Measurements from ENCODE around the gene ATXN7L3. TPM values are rescaled to one million over a fixed set of nuclear protein-coding genes. Genes with fewer than 3 reads are reported as not detected.

The ATXN7L3 gene
- total RNA-seq, 2 experiments from 2014 or later = 63.4 to 69.7 TPM

DNA sequence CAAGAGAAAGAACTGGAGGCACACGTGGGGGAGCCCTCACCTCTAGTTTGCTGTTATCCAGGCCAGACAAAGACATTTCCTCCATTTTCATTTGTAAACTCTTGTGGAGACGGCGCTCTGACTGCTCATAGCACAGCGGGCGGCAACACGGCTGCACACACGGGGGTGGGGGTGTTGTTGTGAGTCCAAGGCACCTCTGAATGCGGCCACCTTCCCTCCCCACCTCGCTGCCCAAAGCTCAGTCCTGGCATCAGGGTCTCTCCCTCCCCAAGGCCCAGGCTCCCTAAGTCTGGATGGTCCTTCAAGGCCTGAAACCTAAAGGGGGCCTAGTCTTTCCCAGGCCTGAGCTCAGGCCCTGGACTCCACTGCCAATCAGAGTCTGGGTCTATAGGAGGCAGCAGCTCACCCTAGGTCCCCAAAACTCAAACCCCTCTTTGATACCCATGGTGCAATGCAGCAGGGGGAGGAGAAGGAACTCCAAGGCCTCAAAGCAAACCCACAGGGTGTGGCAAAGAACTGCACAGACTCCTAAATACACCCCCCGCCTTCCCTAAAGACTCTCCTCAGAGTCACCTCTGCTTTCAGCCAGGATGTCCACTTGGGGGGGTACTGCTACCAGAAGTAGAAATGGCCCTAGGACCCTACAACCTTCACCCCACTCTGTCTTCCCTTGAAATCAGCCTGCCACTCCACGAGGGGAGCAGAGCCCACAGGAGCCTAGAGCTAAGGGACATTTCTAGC, 1.5 kb downstream of the ATXN7L3 start:
- peak; percentile 65 for DNase-seq
- Mint-ChIP-seq H3K9me3 (no peaks in the 10 kb centered on the region), H3K27me3 (no peaks in the 10 kb centered on the region), H3K36me3 (peaks cover 22% of the 10 kb centered on the region), H3K4me3 (peak overlapping the region; percentile 81), H3K4me1 (ENCODE audit: low read depth) (peaks cover 27% of the 10 kb centered on the region), H3K27ac (peak overlapping the region; percentile 87)
- intact Hi-C loops (cut with micrococcal nuclease) = no loop called here
- ChIA-PET POLR2A (interaction anchor here (1.2 to 3.2 kb wide), 2 partner anchors 10 to 12 kb away, joined by 6 to 22 read pairs; partner anchors contain the start of gene TMUB2), CTCF (interaction anchor here (0.7 to 6.3 kb wide), 7 partner anchors 12 to 163 kb away, joined by 3 to 54 read pairs (median 4); partner anchors contain the start of gene TMUB2)

DNA sequence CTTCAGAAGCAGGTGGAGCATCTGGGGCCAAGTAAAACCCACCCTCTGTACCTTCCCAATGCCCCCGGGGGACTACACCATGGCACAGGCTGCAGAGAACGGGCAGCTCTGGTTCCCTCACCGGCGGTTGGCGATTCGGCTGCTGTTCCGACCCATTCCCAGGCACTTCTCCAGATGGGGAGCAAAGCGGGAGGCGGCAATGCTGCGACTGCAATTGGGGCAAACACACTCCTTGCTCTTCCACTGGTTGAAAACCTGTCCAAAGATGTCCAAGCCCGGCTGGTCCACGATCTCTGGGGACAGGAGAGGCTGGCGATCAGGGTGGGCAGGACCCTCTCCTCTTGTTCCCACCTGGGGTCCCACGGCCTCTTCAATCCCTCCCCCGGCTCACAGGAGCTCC, 2.6 kb downstream of the ATXN7L3 start:
- Mint-ChIP-seq H3K9me3 (no peaks in the 10 kb centered on the region), H3K27ac (peak overlapping the region; percentile 62), H3K4me3 (no peak overlapping the region), H3K4me1 (ENCODE audit: low read depth) (peaks cover 23% of the 10 kb centered on the region), H3K36me3 (peaks cover 24% of the 10 kb centered on the region), H3K27me3 (no peaks in the 10 kb centered on the region)
- DNase-seq = no peak
- intact Hi-C loops (cut with micrococcal nuclease) = no loop called here
- ChIA-PET POLR2A (interaction anchor here (0.6 to 3.2 kb wide), 2 partner anchors 9 to 151 kb away, joined by 3 to 22 read pairs; partner anchors contain the start of gene TMUB2), CTCF (interaction anchor here (6.3 kb wide), 1 partner anchor 14 kb away, joined by 54 read pairs; no protein-coding TSS in a partner anchor)

DNA sequence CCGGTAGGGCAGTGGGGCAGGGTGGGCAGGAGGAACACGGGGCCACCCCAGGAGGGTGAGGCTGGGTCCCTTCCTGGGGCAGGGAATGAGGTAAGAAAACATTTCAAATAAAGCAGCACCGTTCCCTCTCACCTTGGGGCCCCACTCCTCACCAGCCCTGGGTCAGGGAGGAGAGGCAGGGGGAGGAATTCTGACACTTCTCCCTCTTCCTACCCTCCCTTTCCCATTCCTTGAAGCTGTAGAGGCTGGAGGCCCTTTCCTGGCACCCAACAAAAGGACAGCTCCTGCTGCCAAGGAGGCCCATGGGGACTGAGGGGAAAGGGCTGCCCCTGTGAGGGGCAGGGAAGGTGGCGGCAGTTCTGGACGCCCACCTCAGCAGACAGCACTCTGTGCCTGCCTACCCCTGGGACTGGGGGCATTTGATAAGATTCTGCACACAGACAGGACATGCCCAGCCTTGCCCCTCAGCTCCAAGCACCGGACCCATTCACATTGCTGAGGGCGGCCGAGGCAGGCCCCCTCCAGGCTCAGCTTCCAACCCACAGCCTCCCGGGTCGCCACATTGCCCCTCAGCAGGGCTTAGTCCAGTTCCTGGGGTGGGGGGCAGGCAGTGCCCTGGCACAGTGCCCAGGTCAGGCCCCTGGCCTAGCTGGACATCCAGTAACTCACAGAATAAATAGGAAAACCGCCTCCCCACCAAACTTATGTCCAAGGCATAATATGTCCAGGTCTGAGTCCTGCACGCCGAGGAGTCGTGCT, 6.2 kb downstream of the ATXN7L3 start:
- Mint-ChIP-seq H3K27ac (peak overlapping the region; percentile 30), H3K4me3 (no peak overlapping the region), H3K9me3 (no peaks in the 10 kb centered on the region), H3K4me1 (ENCODE audit: low read depth) (peaks cover 22% of the 10 kb centered on the region), H3K27me3 (no peaks in the 10 kb centered on the region), H3K36me3 (peaks cover 32% of the 10 kb centered on the region)
- POLR2A ChIA-PET = no interaction called here
- DNase-seq = no peak
- intact Hi-C loops (cut with micrococcal nuclease) = no loop called here
- CTCF ChIA-PET = no interaction called here

DNA sequence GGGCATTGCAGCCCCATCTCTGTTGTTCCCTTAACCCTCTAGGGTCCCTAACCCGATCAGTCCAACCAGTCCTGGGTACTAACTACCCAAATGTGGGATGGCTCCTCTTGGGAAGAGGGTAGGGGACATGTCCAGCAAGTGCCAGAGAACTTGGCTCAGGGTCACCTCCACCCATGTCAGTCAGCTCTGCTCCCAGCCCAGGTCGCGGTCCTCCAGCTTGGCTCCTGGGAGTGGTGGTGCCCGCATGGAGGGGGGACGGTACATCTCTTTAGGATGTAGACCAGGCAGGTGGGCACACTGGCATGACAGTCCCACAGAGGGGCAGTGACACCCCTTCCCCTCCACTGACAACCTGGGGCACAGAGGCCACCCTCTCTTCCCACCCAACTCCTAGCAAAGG, 6.9 kb downstream of the ATXN7L3 start:
- CTCF ChIA-PET = interaction anchor here (1.2 kb wide), 1 partner anchor 17 kb away, joined by 5 read pairs; no protein-coding TSS in a partner anchor
- no peak overlapping the region for H3K4me3 Mint-ChIP-seq
- POLR2A ChIA-PET = no interaction called here

DNA sequence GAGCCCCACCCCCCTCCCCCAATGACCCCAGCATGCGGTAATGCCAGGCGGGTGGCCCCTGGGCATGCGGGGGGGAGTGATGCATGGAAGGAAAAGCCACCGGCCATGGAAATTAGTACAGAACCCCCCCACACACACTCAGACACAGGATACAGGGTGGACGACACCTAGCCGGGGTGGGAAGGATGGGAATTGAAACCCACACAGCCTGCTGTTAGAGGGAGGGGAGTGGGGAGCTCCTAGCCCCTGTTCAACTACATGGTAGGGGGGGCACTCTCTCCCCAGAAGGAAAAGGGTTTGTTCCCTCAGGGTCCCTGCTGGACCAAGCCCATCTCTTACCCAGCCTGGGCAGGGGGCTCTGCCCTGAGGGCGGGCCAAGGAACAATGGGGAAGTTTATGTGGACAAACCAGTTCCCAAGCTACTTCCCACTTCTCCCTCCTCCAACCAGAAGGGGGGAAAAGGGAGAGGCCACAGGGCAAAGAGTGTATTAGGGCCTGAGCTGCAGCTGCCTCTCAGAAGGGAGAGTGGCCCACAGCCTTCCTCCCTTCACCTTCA, 7.7 kb downstream of the ATXN7L3 start:
- H3K4me3 Mint-ChIP-seq = no peak overlapping the region
- CTCF ChIA-PET = interaction anchor here (0.5 to 1.2 kb wide), 2 partner anchors 18 to 173 kb away, joined by 4 to 5 read pairs; no protein-coding TSS in a partner anchor
- H3K36me3 Mint-ChIP-seq = peaks cover 28% of the 10 kb centered on the region
- H3K4me1 Mint-ChIP-seq (ENCODE audit: low read depth) = peaks cover 18% of the 10 kb centered on the region
- no peaks in the 10 kb centered on the region for H3K27me3 Mint-ChIP-seq
- H3K9me3 Mint-ChIP-seq = no peaks in the 10 kb centered on the region
- H3K27ac Mint-ChIP-seq = no peak overlapping the region
- DNase-seq = no peak
- intact Hi-C loops (cut with micrococcal nuclease) = no loop called here
- POLR2A ChIA-PET = interaction anchor here (0.7 to 1.6 kb wide), 2 partner anchors 17 to 466 kb away, joined by 3 read pairs; no protein-coding TSS in a partner anchor

More for the DNA sequence above, 6.9 kb downstream of the ATXN7L3 start:
- H3K4me1 Mint-ChIP-seq (ENCODE audit: low read depth) = peaks cover 23% of the 10 kb centered on the region
- H3K27ac Mint-ChIP-seq = peak overlapping the region; percentile 30
- H3K27me3 Mint-ChIP-seq = no peaks in the 10 kb centered on the region
- H3K36me3 Mint-ChIP-seq = peaks cover 31% of the 10 kb centered on the region
- DNase-seq = no peak
- no peaks in the 10 kb centered on the region for H3K9me3 Mint-ChIP-seq
- intact Hi-C loops (cut with micrococcal nuclease) = no loop called here

DNA sequence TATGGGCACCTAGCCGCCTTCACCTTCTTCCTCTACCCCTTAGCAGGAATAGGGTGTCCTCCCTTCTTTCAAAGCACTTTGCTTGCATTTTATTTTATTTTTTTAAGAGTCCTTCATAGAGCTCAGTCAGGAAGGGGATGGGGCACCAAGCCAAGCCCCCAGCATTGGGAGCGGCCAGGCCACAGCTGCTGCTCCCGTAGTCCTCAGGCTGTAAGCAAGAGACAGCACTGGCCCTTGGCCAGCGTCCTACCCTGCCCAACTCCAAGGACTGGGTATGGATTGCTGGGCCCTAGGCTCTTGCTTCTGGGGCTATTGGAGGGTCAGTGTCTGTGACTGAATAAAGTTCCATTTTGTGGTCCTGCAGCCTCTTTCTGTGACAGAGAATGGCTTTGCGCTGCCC, 8.3 kb downstream of the ATXN7L3 start:
- Mint-ChIP-seq H3K36me3 (peaks cover 26% of the 10 kb centered on the region), H3K27ac (no peak overlapping the region), H3K9me3 (no peaks in the 10 kb centered on the region), H3K4me1 (ENCODE audit: low read depth) (peaks cover 15% of the 10 kb centered on the region), H3K27me3 (no peaks in the 10 kb centered on the region), H3K4me3 (no peak overlapping the region)
- ChIA-PET POLR2A (interaction anchor here (0.7 to 1.6 kb wide), 2 partner anchors 18 to 465 kb away, joined by 3 read pairs; no protein-coding TSS in a partner anchor), CTCF (interaction anchor here (0.5 to 1.2 kb wide), 2 partner anchors 18 to 173 kb away, joined by 4 to 5 read pairs; no protein-coding TSS in a partner anchor)
- DNase-seq = no peak
- intact Hi-C loops (cut with micrococcal nuclease) = no loop called here

DNA sequence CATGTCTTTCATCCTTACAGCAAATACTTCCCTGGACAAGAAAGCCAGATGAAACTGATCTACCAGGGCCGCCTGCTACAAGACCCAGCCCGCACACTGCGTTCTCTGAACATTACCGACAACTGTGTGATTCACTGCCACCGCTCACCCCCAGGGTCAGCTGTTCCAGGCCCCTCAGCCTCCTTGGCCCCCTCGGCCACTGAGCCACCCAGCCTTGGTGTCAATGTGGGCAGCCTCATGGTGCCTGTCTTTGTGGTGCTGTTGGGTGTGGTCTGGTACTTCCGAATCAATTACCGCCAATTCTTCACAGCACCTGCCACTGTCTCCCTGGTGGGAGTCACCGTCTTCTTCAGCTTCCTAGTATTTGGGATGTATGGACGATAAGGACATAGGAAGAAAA, 9.2 kb downstream of the ATXN7L3 start:
- Mint-ChIP-seq H3K36me3 (peaks cover 21% of the 10 kb centered on the region), H3K27ac (peak overlapping the region; percentile 4)
- POLR2A ChIA-PET = no interaction called here

DNA sequence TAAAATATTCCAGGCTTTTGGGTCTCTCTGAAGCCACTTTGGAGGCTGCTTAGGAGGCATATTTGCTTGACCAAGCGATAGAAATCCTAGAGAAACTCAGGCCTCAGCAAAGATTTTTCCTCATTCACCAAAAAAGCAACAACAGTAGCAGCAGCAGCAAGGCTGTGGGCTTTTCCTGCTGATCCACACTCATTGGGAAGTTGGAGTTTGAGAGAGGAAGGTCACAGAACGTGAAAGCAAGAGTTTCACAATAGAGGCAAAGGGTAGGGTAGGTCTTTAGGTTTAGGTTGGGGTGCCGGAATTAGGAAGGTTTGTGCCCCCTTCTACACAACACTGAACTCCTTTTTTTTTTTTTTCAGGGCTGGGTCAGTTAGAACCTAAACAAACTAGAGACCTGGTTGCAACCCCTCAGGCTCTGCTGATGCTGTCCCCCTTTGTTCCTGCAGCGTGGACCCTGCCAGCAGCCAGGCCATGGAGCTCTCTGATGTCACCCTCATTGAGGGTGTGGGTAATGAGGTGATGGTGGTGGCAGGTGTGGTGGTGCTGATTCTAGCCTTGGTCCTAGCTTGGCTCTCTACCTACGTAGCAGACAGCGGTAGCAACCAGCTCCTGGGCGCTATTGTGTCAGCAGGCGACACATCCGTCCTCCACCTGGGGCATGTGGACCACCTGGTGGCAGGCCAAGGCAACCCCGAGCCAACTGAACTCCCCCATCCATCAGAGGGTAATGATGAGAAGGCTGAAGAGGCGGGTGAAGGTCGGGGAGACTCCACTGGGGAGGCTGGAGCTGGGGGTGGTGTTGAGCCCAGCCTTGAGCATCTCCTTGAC, 10.9 kb downstream of the ATXN7L3 start:
- intact Hi-C loops (cut with micrococcal nuclease) = no loop called here
- Mint-ChIP-seq H3K27me3 (no peaks in the 10 kb centered on the region), H3K4me1 (ENCODE audit: low read depth) (peaks cover 35% of the 10 kb centered on the region), H3K36me3 (peaks cover 17% of the 10 kb centered on the region), H3K4me3 (no peak overlapping the region), H3K27ac (peak overlapping the region; percentile 97), H3K9me3 (no peaks in the 10 kb centered on the region)
- ChIA-PET CTCF (interaction anchor here (0.6 to 2.8 kb wide), 6 partner anchors 15 to 157 kb away, joined by 3 to 10 read pairs (median 5); partner anchors contain the start of genes GRN and UBTF), POLR2A (interaction anchor here (0.5 to 4.8 kb wide), 3 partner anchors 10 to 87 kb away, joined by 3 to 22 read pairs (median 5); partner anchors contain the start of gene ATXN7L3)
- DNase-seq = no peak

More for the DNA sequence above, 9.2 kb downstream of the ATXN7L3 start:
- H3K27me3 Mint-ChIP-seq = no peaks in the 10 kb centered on the region
- peaks cover 20% of the 10 kb centered on the region for H3K4me1 Mint-ChIP-seq (ENCODE audit: low read depth)
- CTCF ChIA-PET = interaction anchor here (1.9 to 2.8 kb wide), 2 partner anchors 14 to 20 kb away, joined by 7 to 10 read pairs; no protein-coding TSS in a partner anchor
- DNase-seq = no peak
- intact Hi-C loops (cut with micrococcal nuclease) = no loop called here
- H3K9me3 Mint-ChIP-seq = no peaks in the 10 kb centered on the region
- no peak overlapping the region for H3K4me3 Mint-ChIP-seq

DNA sequence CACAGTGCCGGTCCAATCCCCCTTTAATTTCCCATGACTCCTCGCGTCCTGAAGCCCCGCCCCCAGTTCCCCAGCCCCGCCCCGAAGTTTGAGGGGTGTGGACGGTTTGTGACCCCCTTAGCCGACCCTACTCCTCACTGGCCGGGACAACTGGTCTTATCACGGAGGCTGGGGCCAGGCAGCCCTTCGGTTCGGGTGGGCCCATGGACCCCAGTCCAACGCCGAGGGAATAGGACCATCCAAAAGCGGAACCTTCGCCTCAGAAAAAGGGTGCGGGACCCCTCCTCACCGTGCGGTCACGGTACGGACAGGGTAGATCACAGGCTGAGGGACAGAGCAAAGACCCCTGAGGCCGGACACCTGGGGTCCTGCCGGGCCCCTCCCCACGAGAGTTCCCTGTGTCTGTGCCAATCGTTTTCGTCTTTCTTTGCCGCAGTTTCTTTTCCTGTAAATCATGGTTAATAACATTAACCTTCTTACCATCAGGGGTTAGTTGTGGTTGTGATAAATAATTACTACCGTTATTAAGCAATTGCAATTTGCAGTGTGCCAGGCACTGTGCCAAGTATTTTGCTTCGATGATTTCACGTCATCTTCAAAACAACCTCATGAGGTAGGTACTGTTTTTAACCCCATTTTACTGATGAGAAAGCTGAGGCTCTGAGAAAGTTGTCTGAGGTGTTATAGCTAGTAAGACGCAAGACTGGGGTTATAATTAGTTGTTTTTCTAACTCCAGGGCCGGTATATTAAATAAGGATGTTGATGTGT, 12.4 kb downstream of the ATXN7L3 start:
- H3K36me3 Mint-ChIP-seq = peaks cover 17% of the 10 kb centered on the region
- intact Hi-C loops (cut with micrococcal nuclease) = loop anchor here (2.0 kb wide), 1 partner anchor 65 kb away; the partner anchor contains the start of gene HDAC5
- H3K9me3 Mint-ChIP-seq = no peaks in the 10 kb centered on the region
- peak; percentile 46 for DNase-seq
- peak overlapping the region; percentile 97 for H3K27ac Mint-ChIP-seq
- peak overlapping the region; percentile 94 for H3K4me3 Mint-ChIP-seq
- no peaks in the 10 kb centered on the region for H3K27me3 Mint-ChIP-seq
- H3K4me1 Mint-ChIP-seq (ENCODE audit: low read depth) = peaks cover 38% of the 10 kb centered on the region
- POLR2A ChIA-PET = interaction anchor here (0.7 to 4.8 kb wide), 7 partner anchors 11 to 158 kb away, joined by 3 to 22 read pairs (median 7); partner anchors contain the start of genes ATXN7L3 and HDAC5
- CTCF ChIA-PET = interaction anchor here (0.7 to 3.3 kb wide), 12 partner anchors 11 to 158 kb away, joined by 3 to 33 read pairs (median 4); partner anchors contain the start of genes GRN and HDAC5

Data from activated CD4-positive, alpha-beta memory T cell treated with anti-CD3 and anti-CD28 coated beads for 36 hours (primary cell).